ENCODE measurements around the gene CCR2.
"Not testable (repeated sequence)": the region's sequence is repeated elsewhere in the genome, so short reads cannot be mapped to it uniquely, and the experiment has no call there.

The CCR2 gene
- total RNA-seq = 0 to 78.5 (median 1.6) reads per million in 18 experiments

DNA sequence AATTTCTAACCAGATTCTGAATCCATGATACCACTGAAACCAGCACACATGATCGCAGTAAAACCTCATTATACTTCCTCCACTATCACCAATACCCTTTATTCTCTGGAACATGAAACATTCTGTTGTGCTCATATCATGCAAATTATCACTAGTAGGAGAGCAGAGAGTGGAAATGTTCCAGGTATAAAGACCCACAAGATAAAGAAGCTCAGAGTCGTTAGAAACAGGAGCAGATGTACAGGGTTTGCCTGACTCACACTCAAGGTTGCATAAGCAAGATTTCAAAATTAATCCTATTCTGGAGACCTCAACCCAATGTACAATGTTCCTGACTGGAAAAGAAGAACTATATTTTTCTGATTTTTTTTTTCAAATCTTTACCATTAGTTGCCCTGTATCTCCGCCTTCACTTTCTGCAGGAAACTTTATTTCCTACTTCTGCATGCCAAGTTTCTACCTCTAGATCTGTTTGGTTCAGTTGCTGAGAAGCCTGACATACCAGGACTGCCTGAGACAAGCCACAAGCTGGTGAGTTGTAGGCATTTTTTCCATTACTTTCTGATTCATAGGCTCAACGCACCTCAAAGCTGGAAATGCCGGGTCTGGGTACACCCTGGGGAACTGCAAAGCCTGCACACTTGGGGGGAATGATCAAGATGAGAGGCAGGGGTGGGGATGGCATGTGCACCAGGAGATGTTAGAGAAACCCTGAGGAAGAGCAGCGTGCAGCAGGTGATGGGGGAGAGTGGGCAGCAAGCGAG is at the start of gene CCR2:
CCR2 (plus strand) TSS at position 465 of the 764 bp plus-strand sequence. CDS start 3,417 bp downstream, outside the sequence.
- peak in 1 of 2 donors; percentile 36 for DNase-seq

DNA sequence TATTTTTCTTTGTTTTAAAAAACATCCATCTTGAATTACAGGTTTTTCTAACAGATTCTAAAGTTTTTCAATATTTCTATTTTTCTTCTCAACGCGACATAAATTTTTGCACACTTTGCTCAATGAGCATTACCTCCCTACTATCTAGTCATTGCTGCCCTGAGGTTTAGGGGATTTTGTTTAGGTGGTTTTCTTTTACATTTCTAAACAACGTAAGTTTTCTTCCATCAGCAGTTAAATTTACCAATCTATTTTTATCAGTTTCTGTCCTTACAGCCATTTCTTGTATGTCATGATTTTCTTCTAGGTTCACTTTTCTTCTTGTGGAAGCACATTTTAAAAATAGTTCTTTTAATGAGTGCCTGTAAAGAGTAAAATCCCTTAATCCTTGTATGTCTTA is 49.2 kb upstream of the CCR2 start:
- no peak for DNase-seq

DNA sequence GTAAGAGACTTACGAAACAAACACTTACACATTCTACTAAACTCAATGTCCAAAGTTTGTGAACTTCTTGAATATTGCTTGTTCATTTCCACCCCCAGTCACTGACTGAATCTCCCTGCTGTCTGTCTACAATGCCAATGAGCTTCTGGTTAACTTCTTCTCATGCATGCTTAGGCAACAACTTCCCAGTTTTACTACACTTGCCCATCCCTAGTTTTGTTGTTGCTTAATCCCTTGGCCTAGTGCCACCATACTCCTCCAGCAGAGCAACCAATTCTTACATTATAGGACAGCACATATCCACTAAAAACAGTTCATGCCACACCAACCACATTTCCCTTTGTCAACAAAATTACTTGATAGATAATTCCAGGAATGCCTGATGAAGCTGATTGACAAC is 40.9 kb upstream of the CCR2 start:
- DNase-seq = peak; percentile 96 to 99

DNA sequence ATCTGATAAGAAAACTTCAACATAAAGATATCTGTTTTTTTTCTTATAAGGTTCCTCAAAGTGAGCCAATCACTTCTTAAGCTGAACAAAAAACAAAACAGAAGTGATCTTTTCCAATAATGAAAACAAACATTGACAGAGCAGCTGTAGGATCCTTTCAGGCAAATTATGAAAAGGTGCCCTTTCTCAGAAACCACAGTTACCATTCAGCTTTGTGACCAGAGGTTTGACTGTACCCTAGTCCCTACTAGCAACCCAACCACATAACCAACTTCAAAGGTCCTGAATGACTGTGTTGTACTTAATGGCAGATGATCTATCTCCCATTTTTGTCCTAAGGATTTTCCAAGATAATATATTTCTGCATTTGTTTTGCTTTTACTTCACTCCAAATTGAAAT is 39.4 kb upstream of the CCR2 start:
- peak in 1 of 2 donors; percentile 28 for DNase-seq

DNA sequence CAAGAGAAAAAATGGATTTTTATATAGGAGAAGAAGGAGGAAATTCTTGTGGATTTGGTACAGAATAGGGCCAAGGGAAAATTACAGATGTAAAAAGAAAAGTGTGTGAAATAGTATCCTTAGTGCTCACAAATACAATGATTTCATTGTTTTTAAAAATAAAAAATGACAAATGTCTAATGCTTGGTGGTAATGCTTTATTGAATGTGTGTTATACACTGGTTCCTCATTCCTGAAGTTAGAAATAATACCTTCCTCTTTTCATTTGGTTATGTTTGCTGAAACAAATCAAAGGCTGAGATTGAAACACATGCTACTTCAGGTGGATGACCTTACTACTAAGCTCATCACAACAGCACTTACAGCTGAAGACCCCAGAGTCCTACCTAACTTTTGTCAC is 37.7 kb upstream of the CCR2 start:
- DNase-seq = peak; percentile 24 to 77

DNA sequence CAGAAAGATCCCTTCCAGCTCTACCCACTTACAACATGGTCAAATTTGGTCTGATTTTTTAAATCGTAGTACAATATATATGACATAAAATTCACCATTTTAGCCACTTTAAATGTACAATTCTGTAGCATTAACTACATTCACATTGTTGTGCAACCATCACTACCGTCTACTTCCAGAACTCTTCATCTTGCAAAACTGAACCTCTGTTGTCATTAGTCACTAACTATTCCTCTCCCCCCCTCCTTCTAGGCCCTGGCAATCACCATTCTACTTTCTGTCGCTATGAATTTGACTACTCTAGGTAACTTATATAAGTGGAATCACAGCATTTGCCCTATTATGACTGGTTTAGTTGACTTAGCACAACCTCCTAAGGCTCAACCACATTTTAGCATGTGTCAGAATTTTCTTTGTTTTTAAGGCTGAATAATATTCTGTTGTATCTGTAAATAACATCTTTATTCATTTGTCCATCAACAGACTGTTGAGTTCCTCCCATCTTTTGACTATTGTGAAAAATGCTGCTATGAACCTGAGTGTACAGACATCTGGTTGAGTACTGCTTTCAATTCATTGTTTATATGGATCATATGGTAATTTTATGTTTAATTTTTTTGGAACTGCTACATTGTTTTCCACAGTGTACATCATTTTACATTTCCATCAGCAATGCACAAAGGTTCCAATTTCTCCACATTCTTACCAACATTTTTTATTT is 35.5 kb upstream of the CCR2 start:
- DNase-seq = peak; percentile 61 to 84

DNA sequence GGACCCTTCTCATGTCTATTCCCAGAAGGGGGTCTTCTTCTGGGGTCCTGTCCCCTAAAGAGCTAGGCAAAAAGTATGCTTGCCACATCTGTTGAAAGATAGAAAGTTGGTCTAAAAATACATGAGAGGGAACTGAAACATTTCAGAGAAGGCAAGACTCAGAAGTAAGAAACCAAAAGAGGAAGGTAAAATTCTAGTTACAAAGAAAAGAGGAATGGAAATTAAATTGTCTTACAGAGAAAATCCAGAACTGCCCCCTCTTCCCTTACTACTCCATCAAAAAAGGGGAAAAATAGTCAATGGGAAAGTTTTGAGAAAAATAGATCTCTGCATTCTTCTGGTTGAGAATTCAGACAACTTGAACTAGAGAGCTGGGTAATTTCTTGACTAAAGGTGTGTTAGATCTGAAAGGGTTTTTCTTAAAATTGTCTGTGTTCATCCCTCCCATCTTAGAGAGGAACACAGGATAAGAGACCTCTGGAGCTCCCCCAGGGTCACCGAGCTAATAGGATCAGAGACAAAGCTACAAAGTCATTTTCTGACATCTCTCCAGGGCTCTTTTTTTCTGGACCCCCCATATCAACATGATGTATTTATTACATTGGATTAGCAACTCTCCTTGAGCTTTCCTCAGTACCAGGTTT is 32.3 kb upstream of the CCR2 start:
- peak in 1 of 2 donors; percentile 76 for DNase-seq

DNA sequence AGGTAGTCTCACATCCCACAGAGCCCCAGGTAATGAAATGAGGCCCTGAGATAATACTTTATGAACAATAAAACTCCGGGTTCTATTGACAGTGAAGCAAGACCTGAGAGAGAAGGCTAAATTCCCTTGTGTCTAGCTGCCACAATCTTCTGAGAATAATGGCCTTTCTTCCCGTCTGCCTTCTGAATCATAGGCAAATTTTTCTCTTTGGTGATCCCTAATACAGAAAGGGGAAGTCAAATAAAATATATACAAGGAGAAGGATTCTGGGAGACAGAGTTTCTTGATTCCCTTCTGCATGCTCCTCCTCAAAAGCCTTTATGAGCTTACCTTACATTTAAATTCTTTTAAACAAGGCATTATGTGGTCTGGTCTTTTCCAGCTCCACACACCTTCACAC is 29.9 kb upstream of the CCR2 start:
- peak in 1 of 2 donors; percentile 59 for DNase-seq

DNA sequence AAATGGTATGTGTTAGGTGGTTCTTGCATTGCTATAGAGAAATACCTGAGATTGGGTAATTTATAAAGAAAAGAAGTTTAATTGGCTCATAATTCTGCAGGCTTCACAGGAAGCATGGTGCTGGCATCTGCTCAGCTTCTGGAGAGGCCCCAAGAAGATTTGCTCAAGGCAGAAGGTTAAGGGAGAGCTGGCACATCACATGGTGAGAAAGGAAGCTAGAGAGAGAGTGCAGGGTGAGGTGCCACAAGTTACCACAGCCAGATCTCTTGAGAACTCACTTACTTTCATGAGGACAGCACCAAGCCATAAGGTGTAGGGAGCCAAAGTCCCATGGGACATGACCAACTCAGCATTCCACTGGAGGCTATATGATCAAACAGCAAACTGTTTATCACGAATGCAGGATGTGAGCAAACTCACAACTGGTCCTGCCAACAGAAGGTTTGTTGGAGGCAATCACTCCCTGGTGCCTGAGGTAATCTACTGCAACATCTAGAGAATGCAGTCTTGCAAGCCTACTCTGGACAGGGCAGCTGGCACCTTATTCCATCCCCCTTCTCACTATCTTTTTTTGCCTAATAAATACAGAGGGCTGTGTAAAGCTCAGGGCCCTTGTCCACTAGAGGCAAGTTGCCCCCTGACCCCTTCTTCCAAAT is 28.1 kb upstream of the CCR2 start:
- no peak for DNase-seq

DNA sequence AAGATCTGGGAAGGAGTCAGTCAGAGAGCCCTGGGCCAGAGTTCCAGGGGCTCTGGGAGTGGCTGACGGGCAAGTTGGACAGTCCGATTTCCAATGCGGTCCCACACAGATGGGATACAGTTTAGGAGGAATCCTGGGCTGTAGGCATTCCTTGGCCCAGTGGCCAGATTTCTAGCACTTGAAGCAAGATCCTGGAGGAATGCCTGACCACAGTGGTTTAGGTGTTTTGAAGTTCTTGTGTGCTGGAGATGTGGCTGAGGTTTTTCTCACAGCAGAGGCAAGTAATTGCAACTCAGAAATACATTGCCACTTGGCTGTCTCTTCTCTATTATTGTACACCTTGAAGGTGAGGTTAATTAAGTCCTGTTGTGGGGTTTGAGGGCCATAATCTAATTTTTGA is 23.2 kb upstream of the CCR2 start:
- not testable (repeated sequence) for DNase-seq

DNA sequence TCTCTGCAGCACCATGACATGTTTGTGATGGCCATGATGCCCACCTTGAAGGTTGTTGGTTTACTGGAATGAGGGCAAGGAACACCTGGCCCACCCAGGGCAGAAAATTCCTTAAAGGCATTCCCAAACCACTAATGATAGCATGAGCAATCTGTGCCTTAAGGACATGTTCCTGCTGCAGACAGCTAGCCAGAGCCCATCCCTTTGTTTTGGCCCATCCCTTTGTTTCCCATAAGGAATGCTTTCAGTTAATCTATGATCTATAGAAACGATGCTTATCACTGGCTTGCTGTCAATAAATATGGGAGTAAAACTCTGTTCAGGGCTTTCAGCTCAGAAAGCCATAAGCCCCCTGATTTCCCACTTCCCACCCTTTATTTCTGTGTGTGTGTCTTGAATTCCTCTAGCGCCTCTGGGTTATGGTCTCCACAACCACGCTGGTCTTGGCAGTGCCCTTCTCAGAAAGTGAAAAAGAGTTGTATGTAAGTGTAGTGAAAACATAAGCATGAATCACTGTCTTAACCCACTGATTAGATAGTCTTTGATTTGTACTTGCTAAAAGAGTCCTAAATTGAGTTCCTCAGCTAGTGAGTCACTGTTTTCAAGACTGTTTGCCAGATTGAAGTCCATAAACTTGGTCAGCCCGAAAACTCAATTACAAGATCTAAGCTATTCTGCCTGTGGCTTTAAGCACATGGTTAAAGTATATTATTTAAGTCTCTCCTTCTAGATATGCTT is 19.0 kb upstream of the CCR2 start:
- no peak for DNase-seq

DNA sequence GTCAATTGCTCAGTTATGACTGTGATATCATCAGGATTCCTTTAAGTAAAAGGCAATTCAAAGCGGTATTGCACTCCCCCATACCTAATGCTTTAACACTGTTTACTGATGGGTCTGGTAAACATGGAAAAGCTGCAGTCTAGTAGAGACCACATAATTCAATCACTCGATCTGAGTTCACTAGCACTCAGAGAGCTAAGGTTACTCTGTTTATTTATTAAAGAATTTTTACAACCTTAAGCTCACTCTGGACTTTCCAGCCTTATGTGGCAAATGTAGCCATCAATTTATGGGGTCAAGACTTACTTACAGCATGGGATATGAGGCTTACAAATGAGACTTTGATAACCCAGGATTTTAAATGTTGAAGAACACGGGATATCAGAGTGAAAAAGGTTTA is 18.4 kb upstream of the CCR2 start:
- no peak for DNase-seq

DNA sequence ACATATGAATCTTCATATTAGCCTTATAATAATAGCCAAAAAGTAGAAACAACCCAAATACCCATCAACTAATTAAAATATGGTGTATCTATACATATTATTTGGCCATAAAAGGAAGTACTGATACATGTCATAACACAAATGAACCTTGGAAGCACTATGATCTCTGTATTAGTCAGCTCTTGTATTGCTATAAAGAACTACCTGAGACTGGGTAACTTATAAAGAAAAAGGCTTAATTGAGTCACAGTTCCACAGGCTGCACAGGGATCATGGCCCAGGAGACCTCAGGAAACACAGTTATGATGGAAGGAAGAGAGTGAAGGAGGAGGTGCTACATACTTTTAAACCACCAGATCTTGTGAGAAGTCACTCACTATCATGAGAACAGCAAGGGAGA is 16.0 kb upstream of the CCR2 start:
- DNase-seq = no peak

DNA sequence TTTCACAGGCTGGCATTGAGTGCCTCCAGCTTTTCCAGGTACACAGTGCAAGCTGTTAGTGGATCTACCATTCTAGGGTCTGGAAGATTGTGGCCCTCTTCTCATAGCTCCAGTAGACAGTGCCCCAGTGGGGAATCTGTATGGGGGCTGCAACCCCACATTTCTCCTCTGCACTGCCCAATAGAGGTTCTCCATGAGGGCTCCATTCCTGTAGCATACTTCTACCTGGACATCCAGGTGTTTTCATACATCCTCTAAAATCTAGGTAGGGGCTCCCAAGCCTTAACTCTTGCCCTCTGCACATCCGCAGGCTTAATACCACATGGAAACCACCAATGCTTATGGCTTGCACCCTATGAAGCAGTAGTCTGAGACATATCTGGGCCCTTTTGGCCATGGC is 15.1 kb upstream of the CCR2 start:
- DNase-seq = no peak

DNA sequence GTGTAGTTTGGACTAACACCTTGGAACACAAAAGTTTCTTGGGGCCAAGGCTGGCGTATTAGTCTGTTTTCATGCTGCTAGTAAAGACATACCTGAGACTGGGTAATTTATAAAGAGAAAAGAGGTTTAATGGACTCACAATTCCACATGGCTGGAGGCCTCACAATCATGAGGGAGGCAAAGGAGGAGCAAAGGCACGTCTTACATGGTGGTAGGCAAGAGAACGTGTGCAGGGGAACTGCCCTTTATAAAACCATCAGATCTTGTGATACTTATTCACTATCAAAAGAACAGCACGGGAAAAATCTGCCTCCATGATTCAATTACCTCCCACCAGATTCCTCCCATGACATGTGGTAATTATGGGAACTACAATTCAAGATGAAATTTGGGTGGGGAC is 9.4 kb upstream of the CCR2 start:
- DNase-seq = no peak

DNA sequence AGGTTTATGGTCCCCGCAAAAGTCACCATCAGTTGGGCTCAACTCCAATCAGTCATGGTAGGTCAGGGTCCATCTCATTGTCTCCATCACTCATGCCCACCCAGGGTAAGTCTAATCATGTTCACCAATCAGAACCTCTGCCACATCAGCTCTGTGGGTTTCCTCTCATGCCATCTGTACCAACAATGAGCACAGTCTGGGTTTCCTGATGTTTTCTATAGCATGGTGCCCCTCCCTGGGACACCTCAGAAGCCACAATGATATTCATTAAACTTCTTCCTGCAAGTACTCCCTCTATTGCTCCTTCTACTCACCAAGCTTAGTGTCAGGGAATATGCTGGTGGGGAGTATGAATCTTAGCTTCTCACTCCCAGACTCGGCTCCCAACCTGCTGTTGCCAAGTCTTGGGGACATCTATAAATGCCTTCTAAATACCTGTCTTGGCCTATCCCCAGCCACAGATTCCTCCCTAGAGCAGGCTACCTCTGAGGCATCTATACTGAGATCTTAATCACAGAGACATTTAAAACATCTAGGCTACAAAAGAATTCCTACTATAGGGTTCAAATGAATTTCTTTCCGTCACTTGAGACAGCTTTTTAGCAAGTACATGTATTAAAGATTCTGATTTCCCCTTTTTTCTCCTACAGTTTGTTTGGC is 5.0 kb upstream of the CCR2 start:
- no peak for DNase-seq

DNA sequence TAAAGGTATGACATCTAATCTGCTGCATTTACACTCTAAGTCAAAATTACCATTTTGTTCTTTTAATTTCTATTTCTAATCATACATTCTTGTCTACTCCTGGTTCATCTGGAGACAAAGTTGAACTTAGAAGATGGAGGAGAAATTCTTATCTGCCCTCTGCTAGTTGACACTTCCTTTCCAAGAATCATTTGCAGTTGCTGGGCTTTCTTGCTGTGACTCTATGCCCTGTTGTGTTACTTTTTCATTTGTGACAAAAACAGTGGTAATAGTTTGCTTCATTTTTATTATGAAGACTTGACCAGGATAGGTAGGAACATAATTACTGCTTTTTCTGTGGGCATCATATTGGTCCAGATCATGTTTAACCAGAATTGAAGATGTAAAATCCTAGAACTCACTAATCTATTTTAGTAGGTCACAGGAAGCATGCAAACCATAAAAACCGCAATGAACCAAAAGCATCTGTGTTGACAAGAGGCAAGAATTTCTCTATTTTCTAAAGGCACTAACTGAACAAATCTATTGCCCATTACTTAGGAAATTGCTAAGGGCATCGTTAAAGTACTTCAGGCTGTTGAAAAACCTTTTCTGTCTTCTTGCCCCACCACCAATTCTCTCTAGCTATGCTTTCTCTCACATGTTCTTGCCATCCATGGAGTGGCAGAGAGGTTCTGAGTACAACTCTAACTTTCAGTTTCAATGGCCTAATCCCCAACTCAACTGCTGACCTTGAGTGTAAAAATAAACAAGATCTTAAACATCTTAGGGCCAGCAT is 4.2 kb upstream of the CCR2 start:
- no peak for DNase-seq

DNA sequence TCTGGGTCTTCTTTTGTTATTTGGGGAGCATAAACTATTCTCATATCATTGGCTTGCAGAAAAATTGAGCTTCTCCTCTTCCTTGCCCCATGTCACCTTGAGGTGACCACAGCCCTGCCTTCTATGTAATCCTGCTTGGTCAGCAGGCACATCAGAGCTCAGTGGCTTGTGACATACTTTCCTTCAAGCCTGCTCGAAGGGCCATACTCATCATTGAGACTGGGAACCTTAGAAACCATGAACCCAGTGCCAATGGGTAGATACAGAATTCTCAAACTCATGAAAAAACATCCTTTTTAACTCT is 3.7 kb upstream of the CCR2 start:
- DNase-seq = no peak

DNA sequence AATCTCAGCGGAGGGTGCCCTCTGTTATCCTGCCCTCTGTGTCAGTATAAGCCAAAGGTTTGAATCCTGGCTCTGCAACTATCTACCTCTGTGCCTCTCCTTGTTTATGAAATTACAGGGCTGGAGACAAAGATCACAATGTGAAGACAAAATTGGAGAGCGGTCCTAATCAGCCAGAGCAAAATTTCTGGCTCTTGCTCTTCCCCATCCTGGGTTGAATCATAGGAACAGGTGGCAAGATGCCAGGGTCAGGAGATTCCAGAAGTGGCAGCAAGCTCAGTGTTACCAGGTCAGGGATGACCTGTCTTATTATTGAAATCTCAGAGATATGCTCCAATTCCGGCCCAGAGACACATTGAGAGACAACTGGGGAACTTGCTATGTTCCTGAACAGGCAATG is 2.3 kb upstream of the CCR2 start:
- DNase-seq = no peak

DNA sequence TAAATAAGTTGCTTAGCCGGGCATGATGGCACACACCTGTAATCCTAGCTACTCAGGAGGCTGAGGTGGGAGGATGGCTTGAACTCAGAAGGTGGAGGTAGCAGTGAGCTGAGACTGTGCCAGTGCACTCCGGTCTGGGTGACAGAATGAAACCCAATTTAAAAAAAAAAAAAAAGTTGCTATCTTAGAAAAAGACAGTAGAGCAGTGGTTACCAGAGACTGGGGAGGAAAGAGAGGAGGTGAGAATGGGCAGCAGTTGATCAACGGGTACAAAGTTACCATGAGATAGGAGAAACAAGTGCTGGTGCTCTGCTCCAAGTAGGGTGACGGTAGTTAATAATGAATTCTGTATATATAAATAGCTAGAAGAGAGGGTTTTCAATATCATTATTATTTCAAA is 821 bp upstream of the CCR2 start:
- DNase-seq = no peak

DNA sequence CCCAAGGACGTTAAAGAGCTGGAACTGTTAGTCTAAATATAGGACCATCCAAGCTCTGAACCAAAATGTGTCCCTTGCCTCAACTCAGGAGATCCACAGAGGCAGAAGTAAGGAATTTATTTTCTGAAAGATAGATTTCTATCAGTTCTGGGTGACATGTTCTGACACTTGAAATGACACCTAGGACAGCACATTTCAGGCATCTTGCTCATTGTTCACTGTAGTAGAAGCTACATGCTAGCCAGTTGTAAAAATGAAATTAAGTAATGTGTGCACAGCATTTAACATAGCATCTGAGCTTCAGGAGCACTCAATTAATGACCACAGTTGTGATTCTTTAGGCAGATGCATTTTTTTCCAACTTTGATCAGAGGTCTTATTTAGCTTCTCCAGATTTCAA is 567 bp downstream of the CCR2 start:
- no peak for DNase-seq
